Measurements from ENCODE around the gene CCDC50. TPM values are rescaled to one million over a fixed set of nuclear protein-coding genes. Genes with fewer than 3 reads are reported as not detected.

The CCDC50 gene
- total and polyA plus RNA-seq, 2 donors (not counting 3 experiments of a cell fraction or from before 2014, with no cell fraction given), result 44.4 to 137 TPM

GRCh38 chr3:191298846-191299245, 30.3 kb upstream of the CCDC50 start:
- dilution Hi-C loops (cut with MboI; ENCODE audit: extremely low pct_ligation_motif_present, low sequenced_read_pairs), result no loop called here
- Histone ChIP-seq H3K4me2 (ENCODE audit: insufficient read depth, low read length) (no peak overlapping the region), H3K27ac (ENCODE audit: insufficient read depth, low read depth, low read length) (no peak overlapping the region), H3K9me1 (replicated peaks; ENCODE audit: control insufficient read depth, extremely low read depth, insufficient read depth, low read length) (no peaks in the 10 kb centered on the region), H3K27me3 (ENCODE audit: control insufficient read depth in 2 of 2, insufficient read depth in 2 of 2, low read length in 2 of 2) (no peaks in the 10 kb centered on the region), H2AFZ (ENCODE audit: low read depth, low read length) (no peak overlapping the region), H3K36me3 (ENCODE audit: control insufficient read depth in 2 of 2, extremely low read depth in 1 of 2, insufficient read depth in 2 of 2, low read length in 2 of 2) (no peaks in the 10 kb centered on the region), H3K9me3 (replicated peaks; ENCODE audit: control insufficient read depth, insufficient read depth, low read length) (no peaks in the 10 kb centered on the region), H3K9ac (replicated peaks; ENCODE audit: extremely low read depth, insufficient read depth, low read length) (no peak overlapping the region), H3K4me1 (ENCODE audit: control insufficient read depth, extremely low read depth, insufficient read depth, low read length) (no peaks in the 10 kb centered on the region), H3K79me2 (ENCODE audit: control insufficient read depth, insufficient read depth, low read length) (no peaks in the 10 kb centered on the region), H4K20me1 (replicated peaks; ENCODE audit: control insufficient read depth, extremely low read depth, insufficient read depth, low read length) (no peaks in the 10 kb centered on the region), H3K4me3 (replicated peaks in 1 of 3; ENCODE audit: insufficient read depth in 1 of 3, low read depth in 1 of 3, low read length in 3 of 3) (no peak overlapping the region)
- DNase-seq (ENCODE audit: low read depth, low spot score), result no peak
- ChIA-PET CTCF (interaction anchor here (1.0 kb wide), 1 partner anchor 33 kb away, joined by 5 read pairs; no protein-coding TSS in a partner anchor), POLR2A (no interaction called here)
- no TSS peak for BruUV-seq (replicated peaks)
- TF ChIP-seq MAX (IDR thresholded peaks at IDR 0.05; ENCODE audit: insufficient read depth, insufficient read length), result no peak
- no peak for TF ChIP-seq EZH2 (IDR thresholded peaks at IDR 0.05; ENCODE audit: borderline replicate concordance, low read depth, low read length, severe bottlenecking)
- no peak for TF ChIP-seq GATA2 (IDR thresholded peaks at IDR 0.05; ENCODE audit: insufficient read depth, insufficient read length, low read depth, low read length)
- no peak for TF ChIP-seq POLR2AphosphoS5 (IDR thresholded peaks at IDR 0.05; ENCODE audit: insufficient read depth, low read depth, low read length)
- no peak for TF ChIP-seq FOS (IDR thresholded peaks at IDR 0.05; ENCODE audit: borderline replicate concordance, insufficient read depth, low read length)
- no peak for TF ChIP-seq CTCF (IDR thresholded peaks at IDR 0.05; ENCODE audit: extremely low read depth in 1 of 2, insufficient read depth in 1 of 2, low read depth in 1 of 2, low read length in 2 of 2)
- FAIRE-seq, result no peak
- intact Hi-C loops (cut with micrococcal nuclease), result no loop called here

All from endothelial cell of umbilical vein (primary cell).